GM23338 (cell line): ENCODE data around the gene GPX7. TPM values are rescaled to one million over a fixed set of nuclear protein-coding genes. Genes with fewer than 3 reads are reported as not detected.

ENCODE experiments used
- ATAC-seq: fragments of 200-7000 bp; cut with Tn5 transposase; 3 replicates; pipeline ENCODE4 v1.9.1; 2020
- DNase-seq: peaks from one replicate; pipeline ENCODE4 v3.0.0-alpha.2; 2015; ENCODE audit warnings: low spot score
- H2AFZ ChIP-seq: fragments of 200-600 bp; sonication (generic); 2 replicates; pipeline ENCODE4 v1.8.0; 2016; ENCODE audit warnings: antibody characterized with exemption, mild to moderate bottlenecking, moderate library complexity
- H3F3A ChIP-seq: fragments of 200-600 bp; sonication (generic); replicated peaks from 2 replicates; pipeline ENCODE4 v1.8.0; 2017; ENCODE audit warnings: antibody characterized with exemption, mixed run types, low read depth
- H3K27ac ChIP-seq: fragments of 200-600 bp; sonication (generic); 2 replicates; pipeline ENCODE4 v1.6.1; 2016; ENCODE audit warnings: low read depth
- H3K27me3 ChIP-seq: fragments of 200-600 bp; sonication (generic); 2 replicates; pipeline ENCODE4 v1.8.0; 2016; ENCODE audit warnings: mild to moderate bottlenecking, mixed run types, moderate library complexity; ENCODE audit not compliant: insufficient read depth
- H3K36me3 ChIP-seq: fragments of 200-600 bp; sonication (generic); 2 replicates; pipeline ENCODE4 v1.8.0; 2016; ENCODE audit warnings: mild to moderate bottlenecking; ENCODE audit not compliant: insufficient read depth
- H3K4me1 ChIP-seq: fragments of 200-600 bp; sonication (generic); 2 replicates; pipeline ENCODE4 v1.8.0; 2016; ENCODE audit warnings: mild to moderate bottlenecking, moderate library complexity; ENCODE audit not compliant: insufficient read depth
- H3K4me2 ChIP-seq: fragments of 200-600 bp; sonication (generic); 2 replicates; pipeline ENCODE4 v1.7.1; 2017; ENCODE audit warnings: mixed run types
- H3K4me3 ChIP-seq: fragments of 200-600 bp; sonication (generic); 2 replicates; pipeline ENCODE4 v1.6.1; 2016; ENCODE audit warnings: mixed run types
- H3K79me2 ChIP-seq: fragments of 200-600 bp; sonication (generic); replicated peaks from 2 replicates; pipeline ENCODE4 v1.8.0; 2017; ENCODE audit warnings: mild to moderate bottlenecking; ENCODE audit not compliant: insufficient read depth
- H3K9me2 ChIP-seq: fragments of 200-600 bp; sonication (generic); 2 replicates; pipeline ENCODE4 v1.8.0; 2017; ENCODE audit not compliant: insufficient read depth
- H4K20me1 ChIP-seq: fragments of 200-600 bp; sonication (generic); replicated peaks from 2 replicates; pipeline ENCODE4 v1.8.0; 2017; ENCODE audit warnings: mild to moderate bottlenecking; ENCODE audit not compliant: insufficient read depth
- H3K27ac Mint-ChIP-seq: 2 replicates; pipeline ENCODE4 v1.8.0; 2020; ENCODE audit warnings: inconsistent platforms, mild to moderate bottlenecking, moderate library complexity, mixed read lengths
- H3K27me3 Mint-ChIP-seq: 3 replicates; pipeline ENCODE4 v1.8.0; 2022; ENCODE audit warnings: low read depth, mild to moderate bottlenecking, moderate library complexity, mixed read lengths, inconsistent platforms; ENCODE audit not compliant: insufficient read depth, poor library complexity
- H3K36me3 Mint-ChIP-seq: 3 replicates; pipeline ENCODE4 v1.8.0; 2021; ENCODE audit warnings: low read depth, mild to moderate bottlenecking, inconsistent platforms, moderate library complexity, mixed read lengths
- H3K4me1 Mint-ChIP-seq: 3 replicates; pipeline ENCODE4 v1.8.0; 2020; ENCODE audit warnings: mild to moderate bottlenecking, inconsistent platforms, mixed read lengths
- H3K4me3 Mint-ChIP-seq: 3 replicates; pipeline ENCODE4 v1.8.0; 2021; ENCODE audit warnings: moderate library complexity, mild to moderate bottlenecking, inconsistent platforms, mixed read lengths
- H3K9me3 Mint-ChIP-seq: 3 replicates; pipeline ENCODE4 v1.8.0; 2020; ENCODE audit warnings: moderate library complexity, mild to moderate bottlenecking, inconsistent platforms, mixed read lengths
- CREB1 ChIP-seq: fragments of 250-450 bp; sonication (Bioruptor Pico); IDR thresholded peaks from 2 replicates; pipeline ENCODE4 v1.5.0; 2020; ENCODE audit warnings: low read depth, mild to moderate bottlenecking, moderate library complexity
- CTCF ChIP-seq, 2 experiments: fragments of 200-600 bp in 1 of 2; sonication (generic) in 1 of 2; conservative IDR thresholded peaks; 2 replicates each; pipeline versions ENCODE4 v1.5.1 to v1.6.1; 2016 to 2017; ENCODE audit warnings: antibody characterized with exemption in 2 of 2, low read depth in 2 of 2, mild to moderate bottlenecking in 2 of 2, moderate library complexity in 1 of 2
- EZH2 ChIP-seq: fragments of 200-600 bp; sonication (generic); IDR thresholded peaks from one replicate; pipeline ENCODE4 v1.8.0; 2017; ENCODE audit warnings: antibody characterized with exemption, mild to moderate bottlenecking, low read depth; ENCODE audit not compliant: unreplicated experiment
- EZH2phosphoT487 ChIP-seq: fragments of 200-600 bp; sonication (generic); IDR thresholded peaks from one replicate; pipeline ENCODE4 v1.8.1; 2018; ENCODE audit warnings: antibody characterized with exemption; ENCODE audit not compliant: unreplicated experiment
- JUNB ChIP-seq: IDR thresholded peaks from one replicate; pipeline ENCODE4 v1.6.1; 2016; ENCODE audit warnings: antibody characterized with exemption; ENCODE audit not compliant: unreplicated experiment
- NANOG ChIP-seq: IDR thresholded peaks from 2 replicates; pipeline ENCODE4 v1.6.1; 2016; ENCODE audit warnings: antibody characterized with exemption, borderline replicate concordance
- POLR2AphosphoS5 ChIP-seq: IDR thresholded peaks from 2 replicates; pipeline ENCODE4 v1.6.1; 2016; ENCODE audit warnings: antibody characterized with exemption, low read depth
- STAT1 ChIP-seq: IDR thresholded peaks from one replicate; pipeline ENCODE4 v1.6.1; 2016; ENCODE audit warnings: antibody characterized with exemption; ENCODE audit not compliant: unreplicated experiment
- ZNF114 ChIP-seq: fragments of 250-450 bp; sonication (Bioruptor Pico); IDR thresholded peaks from 2 replicates; pipeline ENCODE4 v1.5.0; 2020; ENCODE audit warnings: mild to moderate bottlenecking, moderate library complexity
- ZNF331 ChIP-seq: fragments of 250-450 bp; sonication (Bioruptor Pico); IDR thresholded peaks from 2 replicates; pipeline ENCODE4 v1.5.0; 2020; ENCODE audit warnings: low read depth, mild to moderate bottlenecking, moderate library complexity
- polyA plus RNA-seq: library from polyadenylated mRNA; unstranded; fragments of >200 nt; fragmentation: Nextera tagmentation; extraction: Ambion mirVana; gene quantifications from 2 replicates; pipeline ENCODE4 v1.2.1, GENCODE V29; 2016
- total RNA-seq: library from RNA; depleted of rRNA; stranded (reverse); fragments of >200 nt; shearing (Covaris generic); gene quantifications from 2 replicates; pipeline ENCODE4 v1.2.3, GENCODE V29; 2014
- TF ChIP-seq, protein P1 (sequence below): fragments of 250-450 bp; sonication (Bioruptor Pico); IDR thresholded peaks from 2 replicates; pipeline ENCODE4 v1.5.0; 2020; ENCODE audit warnings: mild to moderate bottlenecking, moderate library complexity
- TF ChIP-seq, protein P2 (sequence below): IDR thresholded peaks from 2 replicates; pipeline ENCODE4 v1.6.1; 2016; ENCODE audit warnings: antibody characterized with exemption
- TF ChIP-seq, protein P3 (sequence below): IDR thresholded peaks from one replicate; pipeline ENCODE4 v1.6.1; 2018; ENCODE audit warnings: antibody characterized with exemption; ENCODE audit not compliant: unreplicated experiment

GPX7 gene
- total and polyA plus RNA-seq, 2 experiments from 2014 or later = 12.8 to 20.9 TPM

DNA sequence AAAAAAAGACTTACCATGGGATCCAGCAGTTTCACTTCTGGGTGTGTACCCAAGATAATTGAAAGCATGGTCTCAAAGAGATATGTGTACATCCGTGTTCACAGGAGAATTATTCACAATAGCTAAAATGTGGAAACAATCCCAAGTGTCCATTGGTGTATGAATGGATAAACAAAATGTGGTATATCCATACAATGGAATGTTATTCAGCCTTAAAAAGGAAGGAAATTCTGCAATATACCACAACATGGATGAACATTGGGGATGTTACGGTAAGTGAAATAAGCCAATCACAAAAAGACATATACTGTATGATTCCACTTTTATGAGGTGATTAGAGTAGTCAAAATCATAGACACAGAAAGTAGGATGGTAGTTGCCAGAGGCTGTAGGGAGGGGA lies 42.3 kb upstream of the GPX7 start:
- Mint-ChIP-seq H3K27me3 (no peaks in the 10 kb centered on the region), H3K4me1 (peaks cover 5% of the 10 kb centered on the region), H3K9me3 (no peaks in the 10 kb centered on the region; the same call in 2 of the 3 replicates), H3K4me3 (no peak overlapping the region), H3K27ac (no peak overlapping the region), H3K36me3 (no peaks in the 10 kb centered on the region)
- Histone ChIP-seq H3K4me1 (no peaks in the 10 kb centered on the region; the same call in none of the 2 replicates), H3K79me2 (no peaks in the 10 kb centered on the region), H2AFZ (no peak overlapping the region), H3K9me2 (no peaks in the 10 kb centered on the region), H3K27me3 (no peaks in the 10 kb centered on the region), H3K4me3 (no peak overlapping the region), H4K20me1 (no peaks in the 10 kb centered on the region), H3K27ac (no peak overlapping the region), H3F3A (no peaks in the 10 kb centered on the region), H3K4me2 (no peak overlapping the region), H3K36me3 (no peaks in the 10 kb centered on the region)
- TF ChIP-seq STAT1 (no peak), CTCF (conservative IDR thresholded peaks at IDR 0.05; ENCODE audit: low read depth in 2 of 2) (no peak), JUNB (no peak), EZH2 (no peak), EZH2phosphoT487 (no peak), CREB1 (CRISPR knock-in tag) (no peak), NANOG (no peak), POLR2AphosphoS5 (no peak), ZNF114 (no peak), ZNF331 (CRISPR knock-in tag) (no peak)
- TF ChIP-seq, protein P1, sequence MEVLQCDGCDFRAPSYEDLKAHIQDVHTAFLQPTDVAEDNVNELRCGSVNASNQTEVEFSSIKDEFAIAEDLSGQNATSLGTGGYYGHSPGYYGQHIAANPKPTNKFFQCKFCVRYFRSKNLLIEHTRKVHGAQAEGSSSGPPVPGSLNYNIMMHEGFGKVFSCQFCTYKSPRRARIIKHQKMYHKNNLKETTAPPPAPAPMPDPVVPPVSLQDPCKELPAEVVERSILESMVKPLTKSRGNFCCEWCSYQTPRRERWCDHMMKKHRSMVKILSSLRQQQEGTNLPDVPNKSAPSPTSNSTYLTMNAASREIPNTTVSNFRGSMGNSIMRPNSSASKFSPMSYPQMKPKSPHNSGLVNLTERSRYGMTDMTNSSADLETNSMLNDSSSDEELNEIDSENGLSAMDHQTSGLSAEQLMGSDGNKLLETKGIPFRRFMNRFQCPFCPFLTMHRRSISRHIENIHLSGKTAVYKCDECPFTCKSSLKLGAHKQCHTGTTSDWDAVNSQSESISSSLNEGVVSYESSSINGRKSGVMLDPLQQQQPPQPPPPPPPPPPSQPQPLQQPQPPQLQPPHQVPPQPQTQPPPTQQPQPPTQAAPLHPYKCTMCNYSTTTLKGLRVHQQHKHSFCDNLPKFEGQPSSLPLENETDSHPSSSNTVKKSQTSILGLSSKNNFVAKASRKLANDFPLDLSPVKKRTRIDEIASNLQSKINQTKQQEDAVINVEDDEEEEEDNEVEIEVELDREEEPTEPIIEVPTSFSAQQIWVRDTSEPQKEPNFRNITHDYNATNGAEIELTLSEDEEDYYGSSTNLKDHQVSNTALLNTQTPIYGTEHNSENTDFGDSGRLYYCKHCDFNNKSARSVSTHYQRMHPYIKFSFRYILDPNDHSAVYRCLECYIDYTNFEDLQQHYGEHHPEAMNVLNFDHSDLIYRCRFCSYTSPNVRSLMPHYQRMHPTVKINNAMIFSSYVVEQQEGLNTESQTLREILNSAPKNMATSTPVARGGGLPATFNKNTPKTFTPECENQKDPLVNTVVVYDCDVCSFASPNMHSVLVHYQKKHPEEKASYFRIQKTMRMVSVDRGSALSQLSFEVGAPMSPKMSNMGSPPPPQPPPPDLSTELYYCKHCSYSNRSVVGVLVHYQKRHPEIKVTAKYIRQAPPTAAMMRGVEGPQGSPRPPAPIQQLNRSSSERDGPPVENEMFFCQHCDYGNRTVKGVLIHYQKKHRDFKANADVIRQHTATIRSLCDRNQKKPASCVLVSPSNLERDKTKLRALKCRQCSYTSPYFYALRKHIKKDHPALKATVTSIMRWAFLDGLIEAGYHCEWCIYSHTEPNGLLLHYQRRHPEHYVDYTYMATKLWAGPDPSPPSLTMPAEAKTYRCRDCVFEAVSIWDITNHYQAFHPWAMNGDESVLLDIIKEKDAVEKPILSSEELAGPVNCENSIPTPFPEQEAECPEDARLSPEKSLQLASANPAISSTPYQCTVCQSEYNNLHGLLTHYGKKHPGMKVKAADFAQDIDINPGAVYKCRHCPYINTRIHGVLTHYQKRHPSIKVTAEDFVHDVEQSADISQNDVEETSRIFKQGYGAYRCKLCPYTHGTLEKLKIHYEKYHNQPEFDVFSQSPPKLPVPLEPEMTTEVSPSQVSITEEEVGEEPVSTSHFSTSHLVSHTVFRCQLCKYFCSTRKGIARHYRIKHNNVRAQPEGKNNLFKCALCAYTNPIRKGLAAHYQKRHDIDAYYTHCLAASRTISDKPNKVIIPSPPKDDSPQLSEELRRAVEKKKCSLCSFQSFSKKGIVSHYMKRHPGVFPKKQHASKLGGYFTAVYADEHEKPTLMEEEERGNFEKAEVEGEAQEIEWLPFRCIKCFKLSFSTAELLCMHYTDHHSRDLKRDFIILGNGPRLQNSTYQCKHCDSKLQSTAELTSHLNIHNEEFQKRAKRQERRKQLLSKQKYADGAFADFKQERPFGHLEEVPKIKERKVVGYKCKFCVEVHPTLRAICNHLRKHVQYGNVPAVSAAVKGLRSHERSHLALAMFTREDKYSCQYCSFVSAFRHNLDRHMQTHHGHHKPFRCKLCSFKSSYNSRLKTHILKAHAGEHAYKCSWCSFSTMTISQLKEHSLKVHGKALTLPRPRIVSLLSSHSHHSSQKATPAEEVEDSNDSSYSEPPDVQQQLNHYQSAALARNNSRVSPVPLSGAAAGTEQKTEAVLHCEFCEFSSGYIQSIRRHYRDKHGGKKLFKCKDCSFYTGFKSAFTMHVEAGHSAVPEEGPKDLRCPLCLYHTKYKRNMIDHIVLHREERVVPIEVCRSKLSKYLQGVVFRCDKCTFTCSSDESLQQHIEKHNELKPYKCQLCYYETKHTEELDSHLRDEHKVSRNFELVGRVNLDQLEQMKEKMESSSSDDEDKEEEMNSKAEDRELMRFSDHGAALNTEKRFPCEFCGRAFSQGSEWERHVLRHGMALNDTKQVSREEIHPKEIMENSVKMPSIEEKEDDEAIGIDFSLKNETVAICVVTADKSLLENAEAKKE (CRISPR knock-in tag) = no peak
- TF ChIP-seq, protein P2, sequence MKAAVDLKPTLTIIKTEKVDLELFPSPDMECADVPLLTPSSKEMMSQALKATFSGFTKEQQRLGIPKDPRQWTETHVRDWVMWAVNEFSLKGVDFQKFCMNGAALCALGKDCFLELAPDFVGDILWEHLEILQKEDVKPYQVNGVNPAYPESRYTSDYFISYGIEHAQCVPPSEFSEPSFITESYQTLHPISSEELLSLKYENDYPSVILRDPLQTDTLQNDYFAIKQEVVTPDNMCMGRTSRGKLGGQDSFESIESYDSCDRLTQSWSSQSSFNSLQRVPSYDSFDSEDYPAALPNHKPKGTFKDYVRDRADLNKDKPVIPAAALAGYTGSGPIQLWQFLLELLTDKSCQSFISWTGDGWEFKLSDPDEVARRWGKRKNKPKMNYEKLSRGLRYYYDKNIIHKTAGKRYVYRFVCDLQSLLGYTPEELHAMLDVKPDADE = no peak
- TF ChIP-seq, protein P3, sequence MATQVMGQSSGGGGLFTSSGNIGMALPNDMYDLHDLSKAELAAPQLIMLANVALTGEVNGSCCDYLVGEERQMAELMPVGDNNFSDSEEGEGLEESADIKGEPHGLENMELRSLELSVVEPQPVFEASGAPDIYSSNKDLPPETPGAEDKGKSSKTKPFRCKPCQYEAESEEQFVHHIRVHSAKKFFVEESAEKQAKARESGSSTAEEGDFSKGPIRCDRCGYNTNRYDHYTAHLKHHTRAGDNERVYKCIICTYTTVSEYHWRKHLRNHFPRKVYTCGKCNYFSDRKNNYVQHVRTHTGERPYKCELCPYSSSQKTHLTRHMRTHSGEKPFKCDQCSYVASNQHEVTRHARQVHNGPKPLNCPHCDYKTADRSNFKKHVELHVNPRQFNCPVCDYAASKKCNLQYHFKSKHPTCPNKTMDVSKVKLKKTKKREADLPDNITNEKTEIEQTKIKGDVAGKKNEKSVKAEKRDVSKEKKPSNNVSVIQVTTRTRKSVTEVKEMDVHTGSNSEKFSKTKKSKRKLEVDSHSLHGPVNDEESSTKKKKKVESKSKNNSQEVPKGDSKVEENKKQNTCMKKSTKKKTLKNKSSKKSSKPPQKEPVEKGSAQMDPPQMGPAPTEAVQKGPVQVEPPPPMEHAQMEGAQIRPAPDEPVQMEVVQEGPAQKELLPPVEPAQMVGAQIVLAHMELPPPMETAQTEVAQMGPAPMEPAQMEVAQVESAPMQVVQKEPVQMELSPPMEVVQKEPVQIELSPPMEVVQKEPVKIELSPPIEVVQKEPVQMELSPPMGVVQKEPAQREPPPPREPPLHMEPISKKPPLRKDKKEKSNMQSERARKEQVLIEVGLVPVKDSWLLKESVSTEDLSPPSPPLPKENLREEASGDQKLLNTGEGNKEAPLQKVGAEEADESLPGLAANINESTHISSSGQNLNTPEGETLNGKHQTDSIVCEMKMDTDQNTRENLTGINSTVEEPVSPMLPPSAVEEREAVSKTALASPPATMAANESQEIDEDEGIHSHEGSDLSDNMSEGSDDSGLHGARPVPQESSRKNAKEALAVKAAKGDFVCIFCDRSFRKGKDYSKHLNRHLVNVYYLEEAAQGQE = no peak
- ATAC-seq (no peak), DNase-seq (no peak)
